ENCODE measurements around the gene IFT88.

The IFT88 gene

DNA sequence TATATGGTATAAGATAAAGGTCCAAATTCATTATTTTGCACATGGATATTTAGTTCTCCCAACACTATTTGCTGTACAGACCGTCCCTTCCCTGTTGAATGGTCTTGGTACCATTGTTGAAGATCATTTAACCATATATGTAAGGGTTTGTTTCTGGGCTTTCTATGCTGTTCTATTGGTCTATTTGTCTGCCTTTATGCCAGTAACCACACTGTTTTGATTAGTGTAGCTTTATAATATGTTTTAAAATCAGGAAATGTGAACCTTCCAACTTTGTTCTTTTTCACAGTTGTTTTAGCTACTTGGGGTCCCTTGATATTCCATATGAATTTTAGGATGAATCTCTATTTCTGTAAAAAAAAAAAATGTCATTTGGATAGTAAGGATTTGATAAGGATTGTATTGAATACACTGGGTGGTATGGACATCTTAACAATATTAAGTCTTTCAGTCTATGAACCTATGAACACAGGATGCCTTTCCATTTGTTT lies 16.9 kb downstream of the IFT88 start:
- no peak overlapping the region for H3K4me2 ChIP-seq (ENCODE audit: low read depth, low read length, poor library complexity, severe bottlenecking)
- H4K20me1 ChIP-seq (ENCODE audit: low read depth, low read length) = no peaks in the 10 kb centered on the region
- H3K9me2 ChIP-seq (replicated peaks; ENCODE audit: insufficient read depth, low read length) = no peaks in the 10 kb centered on the region
- H3K4me3 ChIP-seq (ENCODE audit: insufficient read depth, low read length, poor library complexity, severe bottlenecking) = no peak overlapping the region
- peaks cover 12% of the 10 kb centered on the region; the same call in 1 of the 2 replicates for H3K9me3 ChIP-seq (ENCODE audit: insufficient read depth, low read length)
- H3K27ac ChIP-seq (ENCODE audit: low read depth, low read length) = no peak overlapping the region
- peaks cover 15% of the 10 kb centered on the region for H3K36me3 ChIP-seq (ENCODE audit: low read length)
- no peaks in the 10 kb centered on the region for H3F3A ChIP-seq (ENCODE audit: insufficient read depth)
- no peak overlapping the region for H3K9ac ChIP-seq (ENCODE audit: low read length)
- no peak overlapping the region for H2AFZ ChIP-seq (ENCODE audit: low read depth, low read length, severe bottlenecking)
- no peaks in the 10 kb centered on the region for H3K79me2 ChIP-seq (ENCODE audit: insufficient read depth, low read length)
- no peaks in the 10 kb centered on the region for H3K27me3 ChIP-seq (ENCODE audit: low read length)
- TF ChIP-seq EZH2phosphoT487 (conservative IDR thresholded peaks at IDR 0.05; ENCODE audit: low read length) = no peak

- no peak for TF ChIP-seq EZH2phosphoT487 (conservative IDR thresholded peaks at IDR 0.05; ENCODE audit: low read length)
- TF ChIP-seq, protein P1, sequence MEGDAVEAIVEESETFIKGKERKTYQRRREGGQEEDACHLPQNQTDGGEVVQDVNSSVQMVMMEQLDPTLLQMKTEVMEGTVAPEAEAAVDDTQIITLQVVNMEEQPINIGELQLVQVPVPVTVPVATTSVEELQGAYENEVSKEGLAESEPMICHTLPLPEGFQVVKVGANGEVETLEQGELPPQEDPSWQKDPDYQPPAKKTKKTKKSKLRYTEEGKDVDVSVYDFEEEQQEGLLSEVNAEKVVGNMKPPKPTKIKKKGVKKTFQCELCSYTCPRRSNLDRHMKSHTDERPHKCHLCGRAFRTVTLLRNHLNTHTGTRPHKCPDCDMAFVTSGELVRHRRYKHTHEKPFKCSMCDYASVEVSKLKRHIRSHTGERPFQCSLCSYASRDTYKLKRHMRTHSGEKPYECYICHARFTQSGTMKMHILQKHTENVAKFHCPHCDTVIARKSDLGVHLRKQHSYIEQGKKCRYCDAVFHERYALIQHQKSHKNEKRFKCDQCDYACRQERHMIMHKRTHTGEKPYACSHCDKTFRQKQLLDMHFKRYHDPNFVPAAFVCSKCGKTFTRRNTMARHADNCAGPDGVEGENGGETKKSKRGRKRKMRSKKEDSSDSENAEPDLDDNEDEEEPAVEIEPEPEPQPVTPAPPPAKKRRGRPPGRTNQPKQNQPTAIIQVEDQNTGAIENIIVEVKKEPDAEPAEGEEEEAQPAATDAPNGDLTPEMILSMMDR (IDR thresholded peaks at IDR 0.05; ENCODE audit: insufficient read depth, low read length, poor library complexity, severe bottlenecking) = no peak
- no peak overlapping the region for H3K9ac ChIP-seq (ENCODE audit: low read length)
- no peaks in the 10 kb centered on the region for H3K9me2 ChIP-seq (replicated peaks; ENCODE audit: insufficient read depth, low read length)
- H4K20me1 ChIP-seq (ENCODE audit: low read depth, low read length) = no peaks in the 10 kb centered on the region
- no peak overlapping the region for H2AFZ ChIP-seq (ENCODE audit: low read depth, low read length, severe bottlenecking)
- peaks cover 12% of the 10 kb centered on the region; the same call in 1 of the 2 replicates for H3K9me3 ChIP-seq (ENCODE audit: insufficient read depth, low read length)
- no peak overlapping the region for H3K27ac ChIP-seq (ENCODE audit: low read depth, low read length)
- H3K4me3 ChIP-seq (ENCODE audit: insufficient read depth, low read length, poor library complexity, severe bottlenecking) = no peak overlapping the region
- no peaks in the 10 kb centered on the region for H3K27me3 ChIP-seq (ENCODE audit: low read length)
- no peaks in the 10 kb centered on the region for H3K79me2 ChIP-seq (ENCODE audit: insufficient read depth, low read length)
- peaks cover 15% of the 10 kb centered on the region for H3K36me3 ChIP-seq (ENCODE audit: low read length)
- H3K4me2 ChIP-seq (ENCODE audit: low read depth, low read length, poor library complexity, severe bottlenecking) = no peak overlapping the region
- H3F3A ChIP-seq (ENCODE audit: insufficient read depth) = no peaks in the 10 kb centered on the region
These were observed 18.4 kb downstream of the IFT88 start for GRCh38 chr13:20585371-20585770.

DNA sequence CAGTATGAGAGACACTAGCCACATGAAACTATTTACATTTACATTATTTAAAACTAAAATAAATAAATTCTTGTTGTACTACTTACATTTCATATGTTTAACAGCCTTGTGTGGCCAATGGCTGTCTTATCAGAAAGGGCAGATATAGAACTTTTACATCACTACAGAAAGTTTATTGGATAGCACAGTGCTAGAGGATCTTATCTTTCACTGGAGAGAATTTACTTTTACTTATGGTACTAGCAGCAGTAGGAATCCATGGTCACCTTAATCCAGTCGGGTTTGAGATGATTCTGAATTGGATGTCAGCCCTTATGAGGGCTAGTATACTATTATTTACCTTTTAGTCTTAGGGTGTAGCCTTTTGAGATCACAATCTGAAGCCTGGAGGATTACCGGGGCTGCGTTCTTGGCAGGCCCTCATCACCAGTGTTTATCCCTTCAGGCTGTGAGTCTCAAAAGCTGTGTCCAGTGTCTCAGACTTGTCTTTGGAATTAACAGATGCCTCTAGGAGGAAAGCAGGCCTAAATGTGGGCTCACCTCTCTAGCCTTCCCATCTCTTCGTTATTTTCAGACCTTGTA lies 21.7 kb downstream of the IFT88 start:
- Histone ChIP-seq H3F3A (ENCODE audit: insufficient read depth) (no peaks in the 10 kb centered on the region), H3K4me2 (ENCODE audit: low read depth, low read length, poor library complexity, severe bottlenecking) (no peak overlapping the region), H3K27ac (ENCODE audit: low read depth, low read length) (no peak overlapping the region), H4K20me1 (ENCODE audit: low read depth, low read length) (no peaks in the 10 kb centered on the region), H3K79me2 (ENCODE audit: insufficient read depth, low read length) (no peaks in the 10 kb centered on the region), H3K36me3 (ENCODE audit: low read length) (peaks cover 12% of the 10 kb centered on the region), H2AFZ (ENCODE audit: low read depth, low read length, severe bottlenecking) (no peak overlapping the region), H3K9me3 (ENCODE audit: insufficient read depth, low read length) (peaks cover 10% of the 10 kb centered on the region; the same call in 1 of the 2 replicates), H3K9me2 (replicated peaks; ENCODE audit: insufficient read depth, low read length) (no peaks in the 10 kb centered on the region), H3K27me3 (ENCODE audit: low read length) (no peaks in the 10 kb centered on the region), H3K4me3 (ENCODE audit: insufficient read depth, low read length, poor library complexity, severe bottlenecking) (no peak overlapping the region), H3K9ac (ENCODE audit: low read length) (no peak overlapping the region)
- TF ChIP-seq EZH2phosphoT487 (conservative IDR thresholded peaks at IDR 0.05; ENCODE audit: low read length) = no peak
- TF ChIP-seq, protein P1 (IDR thresholded peaks at IDR 0.05; ENCODE audit: insufficient read depth, low read length, poor library complexity, severe bottlenecking) = no peak

DNA sequence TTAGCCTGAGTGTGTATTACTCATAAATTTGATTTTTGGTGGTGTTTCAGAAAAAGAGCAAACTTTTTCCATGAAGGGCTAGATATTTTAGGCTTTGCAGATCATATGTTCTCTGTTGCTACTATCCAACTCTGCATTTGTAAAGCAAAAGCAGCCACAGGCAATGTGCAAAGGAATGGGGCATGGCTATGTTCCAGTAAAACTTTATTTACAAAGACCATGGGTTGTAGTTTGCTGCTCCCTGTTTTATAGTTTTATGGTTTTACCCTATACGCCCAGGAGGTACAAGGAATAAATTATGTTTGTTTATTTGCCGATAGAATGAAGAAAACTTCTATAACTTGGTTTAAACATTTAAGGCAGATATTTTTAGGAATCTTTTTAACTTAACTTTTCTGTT lies 23.6 kb downstream of the IFT88 start:
- no peak for TF ChIP-seq EZH2phosphoT487 (conservative IDR thresholded peaks at IDR 0.05; ENCODE audit: low read length)
- TF ChIP-seq, protein P1 (IDR thresholded peaks at IDR 0.05; ENCODE audit: insufficient read depth, low read length, poor library complexity, severe bottlenecking) = no peak

More for the DNA sequence above, 23.6 kb downstream of the IFT88 start:
- Histone ChIP-seq H4K20me1 (ENCODE audit: low read depth, low read length) (no peaks in the 10 kb centered on the region), H3K9me2 (replicated peaks; ENCODE audit: insufficient read depth, low read length) (no peaks in the 10 kb centered on the region), H3K9me3 (ENCODE audit: insufficient read depth, low read length) (no peaks in the 10 kb centered on the region), H3K4me3 (ENCODE audit: insufficient read depth, low read length, poor library complexity, severe bottlenecking) (no peak overlapping the region), H3F3A (ENCODE audit: insufficient read depth) (no peaks in the 10 kb centered on the region), H2AFZ (ENCODE audit: low read depth, low read length, severe bottlenecking) (no peak overlapping the region), H3K79me2 (ENCODE audit: insufficient read depth, low read length) (no peaks in the 10 kb centered on the region), H3K9ac (ENCODE audit: low read length) (no peak overlapping the region), H3K27me3 (ENCODE audit: low read length) (no peaks in the 10 kb centered on the region), H3K27ac (ENCODE audit: low read depth, low read length) (no peak overlapping the region), H3K4me2 (ENCODE audit: low read depth, low read length, poor library complexity, severe bottlenecking) (no peak overlapping the region), H3K36me3 (ENCODE audit: low read length) (no peaks in the 10 kb centered on the region)

Measured in SU-DHL-6 (cell line).